GM08714 (cell line): Measurements from ENCODE around the gene RHBG.

Source experiments
- H3K4me3 ChIP-seq: fragments of 200-500 bp; sonication (Bioruptor generic); 2 replicates; pipeline ENCODE4 v1.5.1; 2014; ENCODE audit warnings: mild to moderate bottlenecking, low read length, inconsistent platforms
- ZNF274 ChIP-seq: IDR thresholded peaks from 2 replicates; pipeline ENCODE4 v1.6.1; 2012; ENCODE audit warnings: mild to moderate bottlenecking, low read depth, low read length

The RHBG gene

DNA sequence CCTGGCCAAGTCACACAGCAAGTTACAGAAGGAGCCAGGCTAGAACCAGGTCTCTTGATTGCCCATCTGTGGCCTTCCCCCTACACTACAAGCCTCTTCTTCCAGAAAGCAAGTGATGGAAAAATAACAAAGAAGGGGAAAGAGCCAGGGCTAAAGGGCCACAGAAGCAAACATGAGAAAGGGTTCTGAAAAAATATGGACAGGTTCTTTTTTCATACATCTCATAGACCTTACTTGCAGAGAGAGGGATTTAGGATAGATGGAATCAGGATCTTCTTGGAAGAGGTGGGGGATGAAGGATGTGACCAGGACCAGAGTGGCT, 3.2 kb downstream of the RHBG start:
- no peak for TF ChIP-seq ZNF274
- no peak overlapping the region for H3K4me3 ChIP-seq

GRCh38 chr1:156372876-156373275, 3.9 kb downstream of the RHBG start:
- TF ChIP-seq ZNF274 = no peak
- no peak overlapping the region for H3K4me3 ChIP-seq

- TF ChIP-seq ZNF274 = no peak
- no peak overlapping the region for H3K4me3 ChIP-seq
Measured at GRCh38 chr1:156373546-156373945, 4.5 kb downstream of the RHBG start.

- TF ChIP-seq ZNF274 = no peak
- H3K4me3 ChIP-seq = no peak overlapping the region
Measured at GRCh38 chr1:156376146-156376545, 7.1 kb downstream of the RHBG start.

DNA sequence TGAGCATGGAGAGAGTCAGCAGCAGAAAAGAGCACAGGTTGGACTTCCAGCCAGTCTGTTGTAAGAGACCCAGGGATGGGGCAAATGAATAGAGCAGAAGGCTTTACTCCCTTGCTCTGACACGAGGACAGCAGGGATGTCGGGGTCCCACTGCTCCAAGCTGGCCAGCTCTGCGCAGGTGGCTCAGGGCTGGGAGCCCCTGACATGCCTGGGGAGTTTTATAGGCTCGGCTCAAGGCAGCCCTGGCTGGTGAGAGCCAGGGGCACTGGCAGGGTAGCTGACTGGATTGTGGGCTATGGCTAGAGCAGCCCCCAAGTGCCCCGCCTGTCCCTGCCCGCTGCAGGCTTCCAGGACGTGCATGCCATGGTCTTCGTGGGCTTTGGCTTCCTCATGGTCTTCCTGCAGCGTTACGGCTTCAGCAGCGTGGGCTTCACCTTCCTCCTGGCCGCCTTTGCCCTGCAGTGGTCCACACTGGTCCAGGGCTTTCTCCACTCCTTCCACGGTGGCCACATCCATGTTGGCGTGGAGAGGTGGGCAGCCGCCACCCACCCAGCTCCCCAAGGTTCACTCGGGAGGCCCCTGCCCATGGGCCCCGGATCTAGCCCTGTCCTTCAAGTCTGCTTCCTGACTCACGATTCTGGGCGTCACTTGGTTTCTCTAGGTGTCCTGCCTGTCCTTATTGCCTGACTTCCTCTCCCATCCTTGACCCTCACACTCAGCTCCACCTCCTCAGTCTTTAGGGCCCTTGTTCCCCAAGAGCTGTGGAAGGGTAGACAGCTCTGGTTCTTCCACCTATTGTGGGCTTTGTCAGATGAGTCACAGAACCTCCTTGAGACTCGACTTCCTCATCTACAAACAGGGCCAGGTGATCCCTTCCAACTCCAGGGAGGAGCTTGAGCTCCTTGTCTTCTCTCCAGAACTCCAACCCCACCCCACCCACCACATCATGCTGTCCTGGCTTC, 8.2 kb downstream of the RHBG start:
- no peak overlapping the region for H3K4me3 ChIP-seq
- no peak for TF ChIP-seq ZNF274

DNA sequence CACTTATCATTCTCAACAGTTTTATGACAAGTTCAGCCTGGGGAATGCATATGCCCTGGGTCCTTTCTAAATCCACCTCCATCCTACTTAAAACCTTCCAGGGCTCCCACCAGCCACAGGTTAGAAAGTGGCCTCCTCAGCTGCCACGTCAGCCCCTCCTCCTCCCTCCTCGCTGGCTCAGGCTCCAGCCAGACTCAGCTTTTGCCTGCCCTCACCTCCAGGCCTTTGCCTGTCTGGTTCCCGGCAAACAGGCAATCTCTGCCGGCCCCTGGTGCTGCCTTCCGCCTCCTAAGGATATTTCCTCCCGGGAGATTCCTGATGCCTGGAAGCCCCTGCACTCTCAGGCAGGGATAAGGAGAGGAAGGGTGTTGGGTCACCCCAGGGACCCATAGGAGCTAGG, 9.5 kb downstream of the RHBG start:
- no peak overlapping the region for H3K4me3 ChIP-seq
- no peak for TF ChIP-seq ZNF274

DNA sequence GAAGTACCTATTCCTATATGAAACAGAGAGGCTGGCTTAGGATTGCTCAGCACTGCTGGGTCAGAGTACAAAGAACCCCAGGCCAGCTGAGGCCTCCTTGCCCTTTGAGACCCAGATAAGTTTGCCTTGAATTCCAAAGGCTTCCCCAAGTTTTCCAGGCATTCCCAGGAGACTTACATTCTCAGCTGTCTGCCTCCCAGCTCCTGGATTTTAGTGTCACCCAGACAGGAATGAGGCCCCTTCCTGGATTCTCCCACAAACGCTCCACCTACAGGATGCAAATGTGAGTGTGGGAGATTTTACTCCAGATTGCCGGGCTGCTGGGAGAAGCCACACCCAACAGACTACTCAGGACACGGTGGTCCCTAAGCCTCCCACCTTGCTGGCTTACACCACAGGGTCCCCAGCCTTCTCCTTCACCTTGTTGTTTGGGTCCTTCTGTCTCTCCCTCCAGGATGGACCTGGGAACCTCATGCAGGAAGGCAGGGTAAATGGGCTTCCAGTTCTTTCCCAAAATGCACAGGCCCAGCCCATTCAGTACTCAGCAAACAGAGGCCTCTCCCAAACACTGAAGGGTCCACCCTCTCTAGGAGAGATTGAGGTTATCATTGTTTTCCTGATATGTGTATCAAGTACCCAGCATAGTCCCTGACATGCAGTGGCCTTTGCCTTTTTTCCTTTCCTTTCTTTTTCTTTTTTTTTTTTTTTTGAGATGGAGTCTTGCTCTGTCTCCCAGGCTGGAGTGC, 10.6 kb downstream of the RHBG start:
- no peak overlapping the region for H3K4me3 ChIP-seq
- no peak for TF ChIP-seq ZNF274

DNA sequence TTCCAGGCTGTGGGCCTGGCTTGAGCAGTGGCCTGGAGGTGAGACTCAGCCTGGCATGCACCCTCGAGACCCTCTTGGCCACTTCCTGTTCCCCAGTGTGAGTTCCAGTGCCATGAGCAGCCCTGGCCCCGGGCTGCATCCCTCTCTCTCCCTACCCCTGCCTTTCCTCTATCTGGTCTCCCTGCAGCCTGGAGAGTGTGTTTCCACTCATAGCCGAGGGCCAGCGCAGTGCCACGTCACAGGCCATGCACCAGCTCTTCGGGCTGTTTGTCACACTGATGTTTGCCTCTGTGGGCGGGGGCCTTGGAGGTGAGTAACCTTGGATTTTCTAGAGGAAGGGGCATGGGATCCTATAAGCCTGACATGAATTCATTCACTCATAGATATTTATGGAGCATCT, 13.6 kb downstream of the RHBG start:
- no peak overlapping the region for H3K4me3 ChIP-seq
- TF ChIP-seq ZNF274 = no peak

- H3K4me3 ChIP-seq = no peak overlapping the region
- TF ChIP-seq ZNF274 = no peak
Measured at GRCh38 chr1:156383023-156383422, 14.0 kb downstream of the RHBG start.

- no peak overlapping the region for H3K4me3 ChIP-seq
- TF ChIP-seq ZNF274 = no peak
Measured at GRCh38 chr1:156384007-156384406, 15.0 kb downstream of the RHBG start.

DNA sequence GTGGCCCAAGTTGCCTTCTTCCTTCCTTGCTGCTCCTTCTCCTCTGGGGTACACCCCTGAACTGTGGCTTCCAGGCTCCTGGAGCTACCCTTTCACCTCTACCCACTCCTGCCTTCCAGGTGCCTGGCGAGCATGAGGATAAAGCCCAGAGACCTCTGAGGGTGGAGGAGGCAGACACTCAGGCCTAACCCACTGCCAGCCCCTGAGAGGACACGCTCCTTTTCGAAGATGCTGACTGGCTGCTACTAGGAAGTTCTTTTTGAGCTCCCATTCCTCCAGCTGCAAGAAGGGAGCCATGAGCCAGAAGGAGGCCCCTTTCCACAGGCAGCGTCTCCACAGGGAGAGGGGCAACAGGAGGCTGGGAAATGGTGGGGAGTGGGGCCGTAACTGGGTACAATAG, 15.6 kb downstream of the RHBG start:
- TF ChIP-seq ZNF274 = no peak

DNA sequence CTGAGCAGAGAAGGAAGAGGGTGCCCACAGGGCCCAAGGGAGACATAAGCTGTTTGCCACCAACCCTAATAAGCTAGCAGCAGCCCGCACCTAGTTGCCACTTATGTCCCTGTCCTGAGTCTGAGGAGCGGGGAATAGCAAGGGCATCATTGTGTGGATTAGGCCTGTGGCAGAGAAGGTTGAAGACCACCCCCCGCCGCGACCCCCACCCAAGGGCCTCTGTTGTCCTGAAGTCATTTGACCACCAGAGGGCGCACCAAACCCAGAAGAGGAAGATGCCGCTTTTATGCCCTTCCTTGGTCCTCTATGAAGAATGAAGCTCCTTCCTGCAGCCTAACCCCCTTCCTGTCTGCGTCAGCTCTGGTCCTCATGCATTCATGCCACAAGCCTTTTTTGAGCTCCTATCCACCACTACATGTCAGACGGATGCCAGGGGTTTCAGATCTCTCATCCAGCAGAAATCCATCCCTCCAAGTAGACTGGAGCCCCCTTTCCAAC, 16.6 kb downstream of the RHBG start:
- TF ChIP-seq ZNF274 = no peak
- H3K4me3 ChIP-seq = no peak overlapping the region

More for the DNA sequence above, 15.6 kb downstream of the RHBG start:
- H3K4me3 ChIP-seq = no peak overlapping the region

- no peak for TF ChIP-seq ZNF274
- no peak overlapping the region for H3K4me3 ChIP-seq
Measured at GRCh38 chr1:156386134-156386901, 17.3 kb downstream of the RHBG start.
